Gastrocnemius medialis (tissue), 4 donors: ENCODE data around the gene TTLL5.

Source experiments
- CTCF ChIP-seq, 5 experiments: fragments of 450-650 bp in 3 of 5; fragments of 200-600 bp in 2 of 5; sonication (generic) in 2 of 5; IDR thresholded peaks in 4 of 5; conservative IDR thresholded peaks in 1 of 5; 1 replicate in 4 of 5; 2 replicates in 1 of 5; pipeline ENCODE4 v1.5.1; 2016 to 2019; ENCODE audit warnings: antibody characterized with exemption in 5 of 5, mild to moderate bottlenecking in 3 of 5, moderate library complexity in 3 of 5
- POLR2A ChIP-seq, 2 donors: fragments of 450-650 bp; IDR thresholded peaks; one replicate each; pipeline ENCODE4 v1.6.1; 2017; ENCODE audit warnings: antibody characterized with exemption in 2 of 2, mild to moderate bottlenecking in 2 of 2, moderate library complexity in 2 of 2

- TF ChIP-seq CTCF (IDR thresholded peaks at IDR 0.05 in 4 of 5, conservative IDR thresholded peaks at IDR 0.05 in 1 of 5) (no peak), POLR2A (IDR thresholded peaks at IDR 0.05) (no peak)
Observed at GRCh38 chr14:75631453-75631831, 29.6 kb upstream of the TTLL5 start.
